ENCODE data around the gene RIMKLA. TPM values are rescaled to one million over a fixed set of nuclear protein-coding genes. Genes with fewer than 3 reads are reported as not detected.

RIMKLA gene
- total RNA-seq (2014; rRNA removed; shearing (Covaris generic); ENCODE audit: low replicate concordance), result 0.03 TPM in 1 of 2 replicates, not detected in the other

DNA sequence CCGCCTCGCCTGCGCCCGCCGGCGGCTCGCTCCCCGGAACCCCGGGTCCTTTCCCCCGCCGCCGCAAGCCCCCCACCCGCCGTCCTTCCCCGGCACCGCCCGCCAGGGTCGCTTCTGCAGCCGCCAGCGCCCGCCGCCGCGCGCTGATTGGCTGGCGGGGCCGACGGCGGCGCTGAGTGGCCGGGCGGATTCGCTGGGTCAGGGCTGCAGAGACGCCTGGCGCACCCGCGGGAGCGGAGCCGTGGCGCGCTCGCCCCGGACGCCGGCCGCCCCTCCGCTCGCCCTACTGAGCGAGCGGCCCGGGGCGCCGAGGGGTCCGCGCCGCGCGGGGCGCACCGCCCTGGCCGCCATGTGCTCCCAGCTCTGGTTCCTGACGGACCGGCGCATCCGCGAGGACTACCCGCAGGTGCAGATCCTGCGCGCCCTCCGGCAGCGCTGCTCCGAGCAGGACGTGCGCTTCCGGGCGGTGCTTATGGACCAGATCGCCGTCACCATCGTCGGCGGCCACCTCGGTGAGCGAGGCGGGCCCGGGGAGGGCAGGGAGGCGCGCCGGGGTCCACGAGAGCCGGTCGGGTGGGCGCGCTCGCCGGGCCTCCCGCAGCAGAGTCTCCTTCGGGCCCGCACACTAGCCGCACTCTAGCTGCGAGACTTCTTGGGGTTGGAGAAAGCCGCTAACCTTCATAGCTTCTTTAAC lies at the start of gene RIMKLA:
Gene RIMKLA, plus strand, starts transcription at position 207 of the 694 bp plus-strand sequence. Its CDS starts 143 bp downstream, at position 350.
- DNase-seq, result peak; percentile 34
- no peaks in the 10 kb centered on the region for H3K36me3 ChIP-seq
- no peaks in the 10 kb centered on the region for H3K9me3 ChIP-seq
- H3K4me3 ChIP-seq, result peak within 1 kb of the TSS; percentile 17; the same call in 1 of the 2 replicates
- peaks cover 21% of the 10 kb centered on the region for H3K27me3 ChIP-seq

GRCh38 chr1:42332877-42333276 lies 47.7 kb upstream of the RIMKLA start:
- H3K4me3 ChIP-seq, result peak overlapping the region; percentile 95

DNA sequence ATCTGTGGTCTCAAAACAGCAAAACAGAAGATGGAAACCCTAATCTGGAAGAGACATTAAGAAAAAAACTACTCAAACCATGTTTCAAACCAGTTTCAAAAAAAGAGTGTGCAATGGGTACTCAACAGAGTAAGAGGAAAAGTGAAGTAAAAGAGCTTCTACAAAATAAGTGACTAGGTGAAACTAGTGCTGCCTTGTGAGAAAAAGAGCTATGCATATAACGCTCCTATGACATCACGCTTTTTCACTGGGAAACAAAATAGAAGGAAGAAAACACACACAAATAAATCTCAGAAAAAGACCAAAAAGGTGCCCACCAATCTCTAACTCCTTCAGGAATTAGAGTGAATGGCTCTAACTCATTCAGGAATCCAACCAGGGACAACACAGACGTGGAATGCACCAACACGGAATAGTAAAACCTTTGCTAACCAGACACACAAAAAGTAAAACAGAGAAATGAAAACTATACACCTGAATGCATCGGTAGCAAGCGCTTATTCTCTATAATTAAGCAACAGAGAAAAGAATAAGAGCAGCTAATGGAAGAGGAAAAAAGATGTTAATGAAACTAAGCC lies 46.8 kb upstream of the RIMKLA start:
- H3K36me3 ChIP-seq, result no peaks in the 10 kb centered on the region
- H3K27me3 ChIP-seq, result no peaks in the 10 kb centered on the region
- no peak for DNase-seq
- H3K4me3 ChIP-seq, result peak overlapping the region; percentile 95
- H3K9me3 ChIP-seq, result no peaks in the 10 kb centered on the region

More at GRCh38 chr1:42332877-42333276, 47.7 kb upstream of the RIMKLA start:
- no peaks in the 10 kb centered on the region for H3K9me3 ChIP-seq
- H3K36me3 ChIP-seq, result no peaks in the 10 kb centered on the region
- DNase-seq, result no peak
- H3K27me3 ChIP-seq, result no peaks in the 10 kb centered on the region

DNA sequence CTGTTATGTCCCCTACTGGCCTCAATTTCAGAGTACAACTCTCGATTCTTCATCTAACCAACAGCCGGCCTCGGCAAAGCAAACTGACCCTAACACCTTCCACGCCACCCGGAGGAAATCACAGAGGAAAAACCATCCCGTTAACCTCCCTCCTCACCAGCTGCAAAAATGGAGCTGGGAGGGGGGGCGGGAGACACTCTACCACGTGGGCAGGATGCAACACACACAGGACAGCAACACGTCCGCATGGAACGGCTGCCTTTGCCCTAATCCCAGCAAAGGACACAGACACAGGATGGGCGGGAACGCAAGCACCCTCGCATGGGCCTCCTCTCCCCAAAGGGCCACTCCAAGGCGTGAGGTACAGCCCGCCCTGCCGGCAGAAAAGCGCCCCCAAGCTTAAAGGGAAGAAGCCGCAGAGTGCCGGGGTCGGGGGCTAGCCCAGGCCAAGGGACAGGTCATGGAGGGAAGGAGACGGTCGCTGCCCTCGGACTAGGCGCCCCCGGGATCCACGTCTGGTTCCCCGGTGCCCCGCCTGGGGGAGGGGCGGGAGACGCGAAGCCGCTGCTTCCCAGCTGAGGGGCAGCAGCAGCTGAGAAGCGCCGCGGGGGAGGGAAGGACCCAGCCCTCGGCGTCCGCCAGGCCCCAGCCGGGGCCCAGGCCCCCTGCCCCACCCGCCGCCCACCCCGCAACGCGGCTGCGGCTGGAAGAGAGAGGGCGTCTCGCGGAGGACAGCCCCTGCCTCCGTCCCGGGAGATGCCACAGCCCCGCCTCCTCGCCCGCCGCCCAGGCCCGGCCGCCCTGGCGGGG lies 46.1 kb upstream of the RIMKLA start:
- Histone ChIP-seq H3K4me3 (peak overlapping the region; percentile 95), H3K27me3 (no peaks in the 10 kb centered on the region), H3K9me3 (no peaks in the 10 kb centered on the region), H3K36me3 (no peaks in the 10 kb centered on the region)
- DNase-seq, result peak; percentile 69

DNA sequence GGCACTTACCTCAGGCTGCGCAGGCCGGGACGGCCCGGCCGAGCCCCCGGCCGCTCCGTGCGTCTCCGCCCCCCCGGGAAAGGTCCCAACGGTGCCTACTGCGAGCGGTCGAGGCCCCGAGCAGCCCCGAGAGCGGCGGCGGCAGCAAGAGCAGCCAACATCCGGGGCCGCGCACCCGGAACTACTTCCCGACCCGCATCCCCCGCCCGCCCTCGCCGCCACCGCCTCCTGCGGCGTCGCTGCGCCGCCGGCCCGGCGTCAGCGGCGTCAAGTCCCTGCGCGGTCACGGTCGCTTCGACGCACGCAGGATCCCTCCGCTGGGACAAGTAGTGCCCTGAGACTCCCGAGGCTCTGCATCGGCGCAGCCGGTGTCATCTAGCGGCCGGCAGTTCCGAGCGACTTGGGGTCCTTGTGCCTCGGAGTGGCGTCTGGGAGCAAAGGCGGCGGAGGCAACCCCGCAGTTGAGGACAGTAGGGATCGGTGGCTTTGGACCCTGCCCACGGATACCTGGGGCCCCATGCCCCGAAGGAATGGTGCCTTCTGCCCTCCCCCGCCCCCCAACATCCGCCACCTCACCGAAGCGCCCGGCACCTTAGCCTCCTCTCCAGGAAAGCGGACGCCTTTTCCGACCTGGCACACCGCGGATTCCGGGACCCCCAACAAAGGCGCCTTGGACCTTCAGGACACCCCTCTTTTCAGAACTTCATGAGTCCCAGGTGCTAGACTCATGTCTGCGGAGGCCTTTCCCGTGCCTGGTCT lies 45.4 kb upstream of the RIMKLA start, which contains the start of gene FOXJ3:
Gene FOXJ3, minus strand, starts transcription at position 186 of the 759 bp plus-strand sequence. CDS start 24,142 bp downstream, outside the sequence.
- Histone ChIP-seq H3K36me3 (no peaks in the 10 kb centered on the region), H3K27me3 (no peaks in the 10 kb centered on the region), H3K9me3 (no peaks in the 10 kb centered on the region), H3K4me3 (peak within 1 kb of the TSS; percentile 95)
- DNase-seq, result peak; percentile 95

DNA sequence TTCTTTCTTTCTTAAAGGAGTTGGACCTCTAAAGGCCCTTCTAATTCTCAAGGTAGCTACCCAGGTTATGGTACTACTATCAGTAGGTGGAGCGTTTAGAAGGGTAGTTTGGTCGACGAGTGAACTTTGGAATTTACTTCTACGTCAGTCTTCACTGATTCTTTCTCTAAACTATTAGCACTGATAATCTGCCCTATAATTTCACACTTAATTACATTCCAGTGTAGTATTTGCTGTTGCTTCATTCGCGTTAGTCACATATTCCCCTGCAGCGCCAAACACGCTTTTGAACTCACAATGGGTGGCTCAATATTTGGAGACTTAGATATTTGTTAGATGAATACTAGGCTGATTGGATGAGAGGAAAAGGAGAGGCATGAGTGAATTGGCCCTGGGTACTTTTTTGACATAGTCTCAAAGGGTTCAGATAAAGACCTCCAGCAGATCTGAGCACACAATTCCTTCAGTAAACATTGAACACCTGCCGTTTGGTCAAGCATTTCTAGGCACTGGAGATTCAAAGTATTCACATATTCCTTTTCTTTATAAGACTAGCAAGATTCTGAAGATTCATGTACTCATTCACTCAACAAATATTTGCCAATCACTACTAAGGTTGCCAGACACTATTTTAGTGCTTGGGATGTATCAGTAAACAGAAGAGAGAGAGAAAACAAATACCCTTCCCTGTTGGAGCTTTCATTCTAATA lies 44.6 kb upstream of the RIMKLA start:
- H3K27me3 ChIP-seq, result no peaks in the 10 kb centered on the region
- no peaks in the 10 kb centered on the region for H3K9me3 ChIP-seq
- H3K4me3 ChIP-seq, result peak overlapping the region; percentile 95
- H3K36me3 ChIP-seq, result no peaks in the 10 kb centered on the region
- peak; percentile 21 for DNase-seq

DNA sequence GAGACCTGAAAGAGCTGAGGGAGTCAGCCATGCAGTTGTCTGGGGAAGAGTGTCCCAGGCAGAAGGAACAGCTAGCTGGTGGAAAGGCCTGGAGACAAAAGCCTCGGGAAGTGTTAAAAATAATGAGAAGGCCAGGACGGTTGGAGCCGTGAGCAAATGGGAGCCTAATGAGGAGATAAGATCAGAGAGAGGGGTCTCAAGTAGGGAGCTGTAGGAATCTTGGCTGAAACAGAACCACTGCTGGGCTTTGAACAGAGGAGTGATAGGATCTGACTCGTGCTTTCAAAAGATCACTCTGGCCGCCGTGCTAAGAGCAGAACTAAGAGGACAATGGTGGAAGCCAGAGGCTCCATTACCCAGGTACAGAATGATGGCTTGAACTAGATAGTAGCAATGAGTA lies 43.6 kb upstream of the RIMKLA start:
- Histone ChIP-seq H3K9me3 (no peaks in the 10 kb centered on the region), H3K27me3 (no peaks in the 10 kb centered on the region), H3K36me3 (no peaks in the 10 kb centered on the region), H3K4me3 (no peak overlapping the region)
- no peak for DNase-seq

DNA sequence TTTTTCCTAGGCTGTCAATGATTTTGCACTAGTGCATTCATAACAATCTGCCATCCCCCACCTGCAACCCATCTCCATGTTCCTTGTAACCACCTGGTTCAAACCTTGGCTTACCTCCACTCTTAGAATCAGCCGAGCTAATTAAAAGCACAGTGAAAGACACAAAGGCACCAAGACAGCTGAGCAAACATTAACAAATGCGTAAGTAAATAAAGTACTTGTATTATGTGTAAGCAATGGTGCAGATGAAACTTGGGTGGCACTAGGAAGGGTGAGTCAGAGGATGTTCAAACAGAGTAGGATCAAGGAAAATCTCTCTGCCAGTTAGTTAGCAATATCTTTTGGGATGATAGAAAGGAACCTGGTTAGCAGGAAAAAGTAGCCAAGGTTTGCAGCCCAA lies 40.5 kb upstream of the RIMKLA start:
- peak; percentile 66 for DNase-seq
- H3K36me3 ChIP-seq, result no peaks in the 10 kb centered on the region
- no peaks in the 10 kb centered on the region for H3K9me3 ChIP-seq
- no peak overlapping the region for H3K4me3 ChIP-seq
- H3K27me3 ChIP-seq, result no peaks in the 10 kb centered on the region

- Histone ChIP-seq H3K4me3 (no peak overlapping the region), H3K36me3 (no peaks in the 10 kb centered on the region), H3K9me3 (no peaks in the 10 kb centered on the region), H3K27me3 (no peaks in the 10 kb centered on the region)
- DNase-seq, result no peak
Observed at GRCh38 chr1:42340901-42341300, 39.7 kb upstream of the RIMKLA start.

DNA sequence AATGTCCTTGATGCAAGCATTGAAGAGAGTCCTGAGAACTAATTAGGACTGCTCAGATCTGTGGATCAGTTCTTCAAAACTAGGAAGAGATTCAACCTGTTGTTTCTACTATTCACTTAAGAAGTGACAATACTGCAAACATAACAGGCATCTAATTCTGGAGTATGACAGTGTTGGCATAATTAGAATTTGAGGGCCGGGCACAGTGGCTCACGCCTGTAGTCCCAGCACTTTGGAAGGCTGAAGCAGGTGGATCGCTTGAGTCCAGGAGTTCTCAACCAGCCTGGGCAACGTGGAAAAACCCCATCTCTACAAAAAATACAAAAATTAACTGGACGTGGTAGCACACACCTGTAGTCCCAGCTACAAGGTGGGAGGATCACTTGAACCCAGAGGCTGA lies 37.5 kb upstream of the RIMKLA start:
- no peak for DNase-seq
- Histone ChIP-seq H3K4me3 (no peak overlapping the region), H3K36me3 (no peaks in the 10 kb centered on the region), H3K27me3 (no peaks in the 10 kb centered on the region), H3K9me3 (no peaks in the 10 kb centered on the region)

- DNase-seq, result no peak
- Histone ChIP-seq H3K4me3 (no peak overlapping the region), H3K27me3 (peaks cover 13% of the 10 kb centered on the region), H3K36me3 (no peaks in the 10 kb centered on the region), H3K9me3 (no peaks in the 10 kb centered on the region)
Observed at GRCh38 chr1:42348498-42348897, 32.1 kb upstream of the RIMKLA start.

GRCh38 chr1:42350086-42350485 lies 30.5 kb upstream of the RIMKLA start:
- H3K4me3 ChIP-seq, result no peak overlapping the region
- H3K9me3 ChIP-seq, result no peaks in the 10 kb centered on the region
- DNase-seq, result no peak
- H3K36me3 ChIP-seq, result no peaks in the 10 kb centered on the region
- peaks cover 13% of the 10 kb centered on the region for H3K27me3 ChIP-seq

- no peaks in the 10 kb centered on the region for H3K27me3 ChIP-seq
- DNase-seq, result no peak
- H3K4me3 ChIP-seq, result no peak overlapping the region
- no peaks in the 10 kb centered on the region for H3K36me3 ChIP-seq
- H3K9me3 ChIP-seq, result no peaks in the 10 kb centered on the region
Observed at GRCh38 chr1:42358791-42359190, 21.8 kb upstream of the RIMKLA start.

GRCh38 chr1:42359466-42359865 lies 21.1 kb upstream of the RIMKLA start:
- no peaks in the 10 kb centered on the region for H3K36me3 ChIP-seq
- H3K4me3 ChIP-seq, result no peak overlapping the region
- no peaks in the 10 kb centered on the region for H3K27me3 ChIP-seq
- no peaks in the 10 kb centered on the region for H3K9me3 ChIP-seq
- DNase-seq, result no peak

- no peaks in the 10 kb centered on the region for H3K9me3 ChIP-seq
- H3K27me3 ChIP-seq, result no peaks in the 10 kb centered on the region
- no peak overlapping the region for H3K4me3 ChIP-seq
Observed at GRCh38 chr1:42364089-42364488, 16.5 kb upstream of the RIMKLA start.

DNA sequence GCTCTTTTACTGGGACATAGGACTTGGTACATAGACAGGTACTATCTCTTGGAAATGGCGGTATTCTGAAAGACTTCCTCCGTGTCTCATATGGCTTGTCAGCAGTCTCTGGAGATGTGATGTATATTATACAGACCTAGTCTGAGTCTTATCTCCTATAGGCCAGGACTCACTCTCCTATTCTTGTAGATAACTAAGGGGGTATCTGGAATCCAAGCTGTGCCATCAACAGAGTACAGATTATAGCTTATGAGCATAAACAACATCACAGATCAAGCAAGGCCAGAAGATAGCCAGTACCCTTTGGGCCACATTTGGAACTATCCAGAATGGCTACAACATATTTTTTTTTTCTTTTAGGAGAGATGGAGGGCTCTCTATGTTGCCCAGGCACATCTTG lies 16.1 kb upstream of the RIMKLA start:
- no peak overlapping the region for H3K4me3 ChIP-seq
- DNase-seq, result no peak
- H3K9me3 ChIP-seq, result no peaks in the 10 kb centered on the region
- no peaks in the 10 kb centered on the region for H3K36me3 ChIP-seq
- peaks cover 1% of the 10 kb centered on the region; the same call in 1 of the 2 replicates for H3K27me3 ChIP-seq

More at GRCh38 chr1:42364089-42364488, 16.5 kb upstream of the RIMKLA start:
- DNase-seq, result no peak
- H3K36me3 ChIP-seq, result no peaks in the 10 kb centered on the region

Data from MG63 (cell line).